Endothelial cell of umbilical vein (primary cell): ENCODE results near the gene RPH3AL. TPM values are rescaled to one million over a fixed set of nuclear protein-coding genes. Genes with fewer than 3 reads are reported as not detected.
A peak's percentile ranks its signal among the peaks of the same experiment; 100 is the strongest.

Experiments used
- BruUV-seq: library from RNA; stranded (reverse); fragments of 400-500 nt; replicated peaks from 2 replicates; lab custom pipeline; 2021; lab: Mats Ljungman, UMichigan
- CTCF ChIA-PET: fragments of 300-600, 350-600 bp; sonication (Branson Sonifier 250); formaldehyde crosslinking; loops from one replicate; lab custom pipeline; 2021; ENCODE audit warnings: antibody characterized with exemption, inconsistent platforms; lab: Charles Lee
- POLR2A ChIA-PET: fragments of 300-600, 350-600 bp; sonication (Branson Sonifier 250); formaldehyde crosslinking; loops from one replicate; lab custom pipeline; 2021; ENCODE audit warnings: antibody characterized with exemption, inconsistent platforms; lab: Charles Lee
- DNase-seq: peaks from one replicate; pipeline ENCODE4 v3.0.0-alpha.2; 2011; ENCODE audit warnings: low read depth, low spot score
- FAIRE-seq: peaks from 2 replicates; lab custom pipeline; 2011; peaks lifted over from hg19 to GRCh38; lab: Jason Lieb, UNC
- H2AFZ ChIP-seq: 2 replicates; pipeline ENCODE4 v1.6.0; 2012; ENCODE audit warnings: low read depth, low read length, control low read depth, inconsistent platforms
- H3K27ac ChIP-seq: 2 replicates; pipeline ENCODE4 v1.5.1; 2011; ENCODE audit warnings: low read depth, mild to moderate bottlenecking, control low read depth, low read length, moderate library complexity; ENCODE audit not compliant: insufficient read depth
- H3K27me3 ChIP-seq, 2 experiments: 2 replicates each; pipeline versions ENCODE4 v1.6.0 to v1.6.1; 2011; ENCODE audit warnings: low read length in 2 of 2, mixed read lengths in 1 of 2; ENCODE audit not compliant: control insufficient read depth in 2 of 2, insufficient read depth in 2 of 2
- H3K36me3 ChIP-seq, 2 experiments: 2 replicates in 1 of 2; 3 replicates in 1 of 2; pipeline ENCODE4 v1.5.1; 2011; ENCODE audit warnings: low read length in 2 of 2, mild to moderate bottlenecking in 1 of 2, moderate library complexity in 1 of 2; ENCODE audit not compliant: control insufficient read depth in 2 of 2, insufficient read depth in 2 of 2; ENCODE audit errors: extremely low read depth in 1 of 2
- H3K4me1 ChIP-seq: 3 replicates; pipeline ENCODE4 v1.5.1; 2011; ENCODE audit warnings: mild to moderate bottlenecking, low read length; ENCODE audit not compliant: control insufficient read depth, insufficient read depth; ENCODE audit errors: extremely low read depth
- H3K4me2 ChIP-seq: 2 replicates; pipeline ENCODE4 v1.6.1; 2011; ENCODE audit warnings: low read length, control low read depth, mixed read lengths; ENCODE audit not compliant: insufficient read depth
- H3K4me3 ChIP-seq, 3 experiments: fragments of 200-600 bp in 1 of 3; sonication (generic), shearing (Covaris generic) in 1 of 3; replicated peaks in 1 of 3; 2 replicates each; pipeline ENCODE4 v1.5.1; 2011 to 2016; ENCODE audit warnings: control low read depth in 3 of 3, low read length in 3 of 3, mild to moderate bottlenecking in 2 of 3, inconsistent platforms in 1 of 3, low read depth in 1 of 3, moderate library complexity in 1 of 3; ENCODE audit not compliant: insufficient read depth in 1 of 3
- H3K79me2 ChIP-seq: 2 replicates; pipeline ENCODE4 v1.6.0; 2012; ENCODE audit warnings: low read length, inconsistent platforms; ENCODE audit not compliant: control insufficient read depth, insufficient read depth
- H3K9ac ChIP-seq: replicated peaks from 2 replicates; pipeline ENCODE3; 2011; ENCODE audit warnings: low read length, control low read depth; ENCODE audit not compliant: insufficient read depth; ENCODE audit errors: extremely low read depth
- H3K9me1 ChIP-seq: replicated peaks from 3 replicates; pipeline ENCODE4 v1.6.0; 2011; ENCODE audit warnings: mild to moderate bottlenecking, low read length; ENCODE audit not compliant: control insufficient read depth, insufficient read depth; ENCODE audit errors: extremely low read depth
- H3K9me3 ChIP-seq: replicated peaks from 2 replicates; pipeline ENCODE4 v1.5.1; 2012; ENCODE audit warnings: low read length, inconsistent platforms; ENCODE audit not compliant: control insufficient read depth, insufficient read depth
- H4K20me1 ChIP-seq: replicated peaks from 2 replicates; pipeline ENCODE3; 2011; ENCODE audit warnings: mild to moderate bottlenecking, low read length; ENCODE audit not compliant: control insufficient read depth, insufficient read depth; ENCODE audit errors: extremely low read depth
- EZH2 ChIP-seq: IDR thresholded peaks from 2 replicates; pipeline ENCODE4 v1.6.1; 2012; ENCODE audit warnings: borderline replicate concordance, low read depth, mild to moderate bottlenecking, moderate library complexity, low read length, inconsistent platforms; ENCODE audit not compliant: severe bottlenecking
- FOS ChIP-seq: IDR thresholded peaks from 2 replicates; pipeline ENCODE4 v1.6.1; 2011; ENCODE audit warnings: mild to moderate bottlenecking, low read length, moderate library complexity, borderline replicate concordance; ENCODE audit not compliant: insufficient read depth
- GATA2 ChIP-seq: IDR thresholded peaks from 2 replicates; pipeline ENCODE4 v1.7.0; 2011; ENCODE audit warnings: low read depth, mild to moderate bottlenecking, moderate library complexity, mixed read lengths, low read length; ENCODE audit not compliant: insufficient read length, insufficient read depth
- JUN ChIP-seq: IDR thresholded peaks from 2 replicates; pipeline ENCODE4 v1.6.1; 2011; ENCODE audit warnings: borderline replicate concordance, low read depth; ENCODE audit not compliant: insufficient read length, insufficient read depth
- MYC ChIP-seq: IDR thresholded peaks from one replicate; pipeline ENCODE4 v1.6.1; 2011; ENCODE audit warnings: mild to moderate bottlenecking, low read depth, low read length
- POLR2A ChIP-seq: IDR thresholded peaks from 2 replicates; pipeline ENCODE4 v1.6.1; 2012; ENCODE audit warnings: low read depth, mild to moderate bottlenecking, control low read depth, low read length
- POLR2AphosphoS5 ChIP-seq: IDR thresholded peaks from 2 replicates; pipeline ENCODE4 v1.6.1; 2012; ENCODE audit warnings: low read depth, mild to moderate bottlenecking, control low read depth, low read length, moderate library complexity; ENCODE audit not compliant: insufficient read depth
- dilution Hi-C: fragments of 300-500 bp; cut with MboI; formaldehyde crosslinking; loops from one replicate; pipeline ENCODE4 v1.15.0; 2019; ENCODE audit warnings: low sequenced_read_pairs; ENCODE audit not compliant: extremely low pct_ligation_motif_present
- intact Hi-C: fragments of 100-400 bp; cut with micrococcal nuclease; formaldehyde crosslinking; loops from one replicate; pipeline ENCODE4 v1.10.0; 2022
- polyA plus RNA-seq, 4 experiments: library from polyadenylated mRNA; depleted of rRNA in 3 of 4; stranded (reverse) in 3 of 4; unstranded in 1 of 4; fragments of >200 nt; gene quantifications; 2 replicates each; pipeline versions ENCODE4 v1.2.1 to v1.2.3, GENCODE V29; 2011 to 2012; ENCODE audit warnings: missing spikeins in 1 of 4
- total RNA-seq: library from RNA; stranded (reverse); gene quantifications from 2 replicates; pipeline ENCODE4 v1.2.3, GENCODE V29; 2021
- TF ChIP-seq, protein P1 (sequence below), 2 donors: IDR thresholded peaks; 1 replicate in 1 of 2; 2 replicates in 1 of 2; pipeline ENCODE4 v1.5.1; 2011; ENCODE audit warnings: low read length in 2 of 2, mild to moderate bottlenecking in 2 of 2, moderate library complexity in 2 of 2, control low read depth in 1 of 2, inconsistent platforms in 1 of 2, low read depth in 1 of 2; ENCODE audit not compliant: insufficient read depth in 1 of 2; ENCODE audit errors: extremely low read depth in 1 of 2
- TF ChIP-seq, protein P2 (sequence below): IDR thresholded peaks from 2 replicates; pipeline ENCODE4 v1.6.1; 2011; ENCODE audit not compliant: insufficient read depth, insufficient read length

Gene RPH3AL
- total and polyA plus RNA-seq, 2 donors (not counting 3 experiments of a cell fraction or from before 2014, with no cell fraction given): 4.1 to 7.0 TPM

DNA sequence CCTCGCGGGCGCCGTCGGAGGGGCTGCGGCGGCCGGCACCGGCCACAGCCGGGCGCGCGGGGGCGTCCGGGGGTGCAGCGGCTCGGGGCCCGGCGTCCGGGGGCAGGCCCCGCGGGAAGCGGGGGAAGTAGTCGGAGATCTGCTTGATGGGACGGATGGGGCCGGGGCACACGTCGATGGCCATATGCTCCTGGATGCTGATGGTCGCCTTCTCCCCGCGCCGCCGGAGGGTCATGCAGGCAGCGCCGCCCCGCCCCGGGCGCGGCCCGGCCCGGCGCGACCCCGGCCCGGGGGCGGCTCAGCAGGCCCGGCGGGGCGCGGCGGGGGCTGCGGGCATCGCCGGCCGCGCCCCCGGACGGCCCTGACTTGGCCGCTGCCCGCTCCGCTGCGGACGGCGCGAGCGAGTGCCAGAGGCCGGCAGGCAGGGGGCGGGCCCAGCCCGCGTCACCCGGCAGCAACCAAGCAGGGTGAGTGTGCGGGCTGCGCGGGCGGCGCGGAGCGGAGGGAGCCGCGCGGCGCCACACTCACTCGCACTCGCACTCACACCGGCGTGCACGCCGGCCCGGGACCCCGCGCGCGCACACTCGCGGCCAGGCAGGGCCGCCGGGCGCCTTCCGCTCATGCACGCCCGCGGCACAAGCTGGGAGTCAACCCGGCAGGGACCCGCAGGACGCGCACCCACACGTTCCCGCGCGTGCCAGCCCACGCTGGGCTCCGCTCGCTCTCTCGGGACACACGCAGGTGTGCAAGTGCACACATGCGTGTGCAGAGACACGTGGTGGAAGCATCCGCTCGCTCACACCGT is 171.2 kb downstream of the RPH3AL start, which contains the start of gene DOC2B:
Gene DOC2B (minus strand): TSS at position 406 of the 805 bp plus-strand sequence. CDS start 171 bp downstream, at position 235.
- H3K9me1 ChIP-seq: no peaks in the 10 kb centered on the region
- no peak within 1 kb of the TSS for H3K9ac ChIP-seq
- ChIA-PET CTCF (interaction anchor here (1.2 to 1.3 kb wide), 2 partner anchors 204 to 231 kb away, joined by 3 read pairs; no protein-coding TSS in a partner anchor), POLR2A (no interaction called here)
- peaks cover 44 to 47% of the 10 kb centered on the region in 2 experiments for H3K27me3 ChIP-seq
- H3K27ac ChIP-seq: no peak within 1 kb of the TSS
- no peaks in the 10 kb centered on the region for H4K20me1 ChIP-seq
- H3K4me1 ChIP-seq: no peaks in the 10 kb centered on the region
- peak; percentile 42 for DNase-seq
- H2AFZ ChIP-seq: no peak within 1 kb of the TSS
- H3K4me3 ChIP-seq: peak within 1 kb of the TSS in 1 of 3 experiments; percentile 3
- intact Hi-C loops (no loop called here), dilution Hi-C loops (no loop called here)
- no peak for FAIRE-seq
- no TSS peak for BruUV-seq
- H3K9me3 ChIP-seq: no peaks in the 10 kb centered on the region
- H3K79me2 ChIP-seq: no peaks in the 10 kb centered on the region
- no peak within 1 kb of the TSS for H3K4me2 ChIP-seq
- TF ChIP-seq JUN (no peak), POLR2A (no peak), POLR2AphosphoS5 (no peak), MYC (no peak), EZH2 (peak; percentile 43), GATA2 (no peak), FOS (no peak)
- TF ChIP-seq, protein P1, sequence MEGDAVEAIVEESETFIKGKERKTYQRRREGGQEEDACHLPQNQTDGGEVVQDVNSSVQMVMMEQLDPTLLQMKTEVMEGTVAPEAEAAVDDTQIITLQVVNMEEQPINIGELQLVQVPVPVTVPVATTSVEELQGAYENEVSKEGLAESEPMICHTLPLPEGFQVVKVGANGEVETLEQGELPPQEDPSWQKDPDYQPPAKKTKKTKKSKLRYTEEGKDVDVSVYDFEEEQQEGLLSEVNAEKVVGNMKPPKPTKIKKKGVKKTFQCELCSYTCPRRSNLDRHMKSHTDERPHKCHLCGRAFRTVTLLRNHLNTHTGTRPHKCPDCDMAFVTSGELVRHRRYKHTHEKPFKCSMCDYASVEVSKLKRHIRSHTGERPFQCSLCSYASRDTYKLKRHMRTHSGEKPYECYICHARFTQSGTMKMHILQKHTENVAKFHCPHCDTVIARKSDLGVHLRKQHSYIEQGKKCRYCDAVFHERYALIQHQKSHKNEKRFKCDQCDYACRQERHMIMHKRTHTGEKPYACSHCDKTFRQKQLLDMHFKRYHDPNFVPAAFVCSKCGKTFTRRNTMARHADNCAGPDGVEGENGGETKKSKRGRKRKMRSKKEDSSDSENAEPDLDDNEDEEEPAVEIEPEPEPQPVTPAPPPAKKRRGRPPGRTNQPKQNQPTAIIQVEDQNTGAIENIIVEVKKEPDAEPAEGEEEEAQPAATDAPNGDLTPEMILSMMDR (IDR thresholded peaks at IDR 0.05; ENCODE audit: extremely low read depth in 1 of 2, insufficient read depth in 1 of 2, low read depth in 1 of 2, low read length in 2 of 2): peak in 1 of 2 donors; percentile 17
- TF ChIP-seq, protein P2, sequence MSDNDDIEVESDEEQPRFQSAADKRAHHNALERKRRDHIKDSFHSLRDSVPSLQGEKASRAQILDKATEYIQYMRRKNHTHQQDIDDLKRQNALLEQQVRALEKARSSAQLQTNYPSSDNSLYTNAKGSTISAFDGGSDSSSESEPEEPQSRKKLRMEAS: peak; percentile 45
- no peaks in the 10 kb centered on the region for H3K36me3 ChIP-seq
